GM18519 (cell line): ENCODE data around the gene ANK3.

ENCODE experiments used
- ATAC-seq: cut with Tn5 transposase; IDR thresholded peaks from one replicate; pipeline ENCODE4 v1.9.1; 2021; ENCODE audit warnings: mild to moderate bottlenecking, moderate library complexity; ENCODE audit not compliant: unreplicated experiment, low FRiP score

Gene ANK3

GRCh38 chr10:60289800-60290199 is 99.9 kb downstream of the ANK3 start:
- no peak for ATAC-seq

- no peak for ATAC-seq
These were observed 101.4 kb downstream of the ANK3 start for GRCh38 chr10:60288256-60288655.

GRCh38 chr10:60286559-60286958 is 103.1 kb downstream of the ANK3 start:
- ATAC-seq, result no peak

- no peak for ATAC-seq
These were observed 106.3 kb downstream of the ANK3 start for GRCh38 chr10:60283397-60283796.

GRCh38 chr10:60282771-60283353 is 106.8 kb downstream of the ANK3 start:
- ATAC-seq, result no peak

- no peak for ATAC-seq
These were observed 107.8 kb downstream of the ANK3 start for GRCh38 chr10:60281792-60282353.

- ATAC-seq, result no peak
These were observed 108.3 kb downstream of the ANK3 start for GRCh38 chr10:60281331-60281730.

- ATAC-seq, result no peak
These were observed 109.2 kb downstream of the ANK3 start for GRCh38 chr10:60280475-60280874.

GRCh38 chr10:60277656-60278055 is 112.0 kb downstream of the ANK3 start:
- no peak for ATAC-seq

GRCh38 chr10:60276232-60276631 is 113.4 kb downstream of the ANK3 start:
- no peak for ATAC-seq

- ATAC-seq, result no peak
These were observed 118.2 kb downstream of the ANK3 start for GRCh38 chr10:60271319-60272040.

GRCh38 chr10:60270426-60270825 is 119.2 kb downstream of the ANK3 start:
- ATAC-seq, result no peak

GRCh38 chr10:60267802-60268201 is 121.9 kb downstream of the ANK3 start:
- ATAC-seq, result no peak

- no peak for ATAC-seq
These were observed 123.2 kb downstream of the ANK3 start for GRCh38 chr10:60266513-60266912.

- ATAC-seq, result no peak
These were observed 127.0 kb downstream of the ANK3 start for GRCh38 chr10:60262647-60263126.

GRCh38 chr10:60260321-60260720 is 129.4 kb downstream of the ANK3 start:
- no peak for ATAC-seq

GRCh38 chr10:60258429-60258797 is 131.3 kb downstream of the ANK3 start:
- ATAC-seq, result no peak

- no peak for ATAC-seq
These were observed 131.8 kb downstream of the ANK3 start for GRCh38 chr10:60257767-60258428.

- ATAC-seq, result no peak
These were observed 134.9 kb downstream of the ANK3 start for GRCh38 chr10:60254776-60255175.

- no peak for ATAC-seq
These were observed 136.2 kb downstream of the ANK3 start for GRCh38 chr10:60253484-60253883.

- ATAC-seq, result no peak
These were observed 137.0 kb downstream of the ANK3 start for GRCh38 chr10:60252688-60253087.
